ENCODE measurements around the gene HPCA.

Gene HPCA

DNA sequence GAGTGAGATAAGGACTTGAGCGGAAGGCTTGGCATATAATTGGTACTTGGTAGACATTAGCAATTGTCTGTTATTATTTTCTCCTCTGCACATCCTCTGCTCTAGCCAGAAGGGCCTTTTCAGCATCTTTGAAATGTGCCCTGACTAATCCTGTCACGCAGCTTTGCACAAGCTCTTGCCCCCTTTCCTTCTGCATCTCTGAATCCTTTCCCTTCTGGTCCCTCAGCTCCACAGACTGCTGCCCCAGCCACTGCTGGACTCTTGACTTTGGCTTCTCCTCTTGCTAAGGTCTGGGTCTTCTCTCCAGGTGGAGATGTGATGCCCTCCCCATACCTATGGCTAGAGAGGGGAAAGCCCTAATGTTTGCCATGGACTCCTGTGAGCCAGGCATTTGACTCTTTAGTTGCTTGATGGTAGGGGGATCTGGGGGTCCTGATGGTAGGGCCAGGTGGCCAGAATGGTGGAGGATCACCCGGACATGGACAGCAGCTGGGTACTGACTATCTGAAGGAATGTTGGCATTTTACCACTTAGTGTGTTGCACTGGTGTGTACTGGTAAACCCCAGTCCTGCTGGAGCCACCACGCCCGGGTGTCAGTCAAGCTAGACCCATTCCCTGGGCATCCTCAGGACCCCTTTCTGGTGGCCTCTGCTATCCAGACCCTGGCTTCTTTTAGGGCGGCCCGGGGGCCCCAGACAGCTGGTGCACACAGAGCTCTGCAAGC, 4.4 kb downstream of the HPCA start:
- no peak for DNase-seq (ENCODE audit: low read depth)

- DNase-seq (ENCODE audit: low read depth), result no peak
Measured at GRCh38 chr1:32891241-32891570, 4.9 kb downstream of the HPCA start.

DNA sequence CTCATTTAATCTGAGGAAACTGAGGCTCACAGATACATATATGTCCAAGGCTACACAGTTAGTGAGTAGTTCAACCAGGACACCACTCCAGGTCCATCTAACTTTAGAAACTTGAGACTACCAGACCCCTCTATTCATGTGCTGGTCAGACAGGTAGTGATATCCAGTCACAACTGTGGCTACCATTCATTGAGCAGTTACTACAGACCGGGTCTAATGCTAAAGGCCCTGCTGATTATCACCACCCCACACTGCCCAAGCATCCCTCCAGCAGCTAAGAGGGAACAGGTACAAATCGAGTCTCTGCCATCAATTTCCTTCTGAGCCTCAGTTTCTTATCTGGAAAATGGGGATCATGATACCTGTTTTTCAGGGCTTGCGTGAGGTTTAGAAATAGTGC, 5.3 kb downstream of the HPCA start:
- DNase-seq (ENCODE audit: low read depth), result no peak

- no peak for DNase-seq (ENCODE audit: low read depth)
Measured at GRCh38 chr1:32892368-32893197, 6.3 kb downstream of the HPCA start.

- DNase-seq (ENCODE audit: low read depth), result no peak
Measured at GRCh38 chr1:32893198-32894018, 7.1 kb downstream of the HPCA start.

- DNase-seq (ENCODE audit: low read depth), result no peak
Measured at GRCh38 chr1:32894019-32894600, 7.8 kb downstream of the HPCA start.

DNA sequence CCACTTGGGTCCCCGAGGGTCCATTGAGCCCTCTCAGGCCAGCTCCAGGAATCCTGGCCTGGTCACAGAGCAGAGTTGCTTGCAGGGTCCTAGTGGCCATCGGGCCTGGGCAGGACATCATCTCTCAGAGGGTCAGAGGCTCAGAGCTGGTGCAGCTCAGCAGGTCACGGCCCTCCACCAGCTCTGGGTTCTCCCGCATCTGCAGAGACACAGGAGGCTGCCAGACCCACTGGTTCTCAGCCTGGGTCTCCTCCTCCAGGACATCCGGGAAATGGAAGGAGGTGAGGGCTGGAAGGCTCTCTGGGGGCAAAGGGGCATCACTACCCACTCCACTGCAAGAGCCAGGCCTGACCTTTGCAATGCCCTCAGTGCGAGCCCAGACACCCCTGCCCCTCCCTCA, 8.4 kb downstream of the HPCA start:
- DNase-seq (ENCODE audit: low read depth), result no peak

DNA sequence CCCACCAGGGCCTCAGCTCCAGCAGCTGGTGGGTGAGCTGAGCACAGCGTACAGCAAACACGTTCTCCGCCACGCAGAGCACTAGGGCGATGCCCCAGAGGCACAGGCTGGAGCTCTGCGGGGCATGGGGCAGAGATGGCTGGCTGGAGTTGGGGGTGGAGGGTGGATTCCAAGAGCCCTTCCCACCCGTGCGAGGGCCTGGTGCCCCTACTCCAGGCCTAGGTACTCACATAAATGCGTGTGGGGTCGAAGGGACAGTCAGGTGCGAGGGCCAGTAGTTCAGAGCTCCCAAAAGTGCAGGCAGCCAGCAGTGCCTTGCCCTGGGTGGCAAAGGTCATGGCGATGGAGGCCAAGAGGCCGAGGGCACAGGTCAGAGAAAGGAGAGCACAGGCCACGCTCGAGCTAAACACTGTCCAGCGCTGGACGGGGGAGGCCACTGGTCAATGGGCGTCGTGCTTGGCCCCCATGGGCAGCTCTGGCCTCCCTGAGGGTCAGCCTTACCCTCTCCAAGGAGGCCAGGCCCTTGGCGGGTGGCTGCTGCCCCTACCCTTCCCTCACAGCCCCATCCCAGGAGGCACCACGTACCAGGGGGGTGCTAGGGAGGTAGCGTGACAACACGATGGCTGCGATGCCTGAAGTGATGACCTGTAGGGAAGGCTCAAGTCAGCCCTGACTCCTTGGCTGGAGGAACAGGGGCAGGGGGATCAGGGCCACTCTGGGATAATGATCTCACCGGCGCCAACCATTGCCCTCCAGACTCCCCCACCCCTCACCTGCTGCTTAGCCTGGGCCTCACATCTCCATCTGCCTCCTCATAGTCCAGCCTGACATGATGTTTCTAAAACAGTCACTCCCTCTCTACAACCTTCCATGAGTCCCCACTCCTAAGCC, 9.3 kb downstream of the HPCA start:
- no peak for DNase-seq (ENCODE audit: low read depth)

GRCh38 chr1:32896451-32896850, 10.2 kb downstream of the HPCA start:
- no peak for DNase-seq (ENCODE audit: low read depth)

DNA sequence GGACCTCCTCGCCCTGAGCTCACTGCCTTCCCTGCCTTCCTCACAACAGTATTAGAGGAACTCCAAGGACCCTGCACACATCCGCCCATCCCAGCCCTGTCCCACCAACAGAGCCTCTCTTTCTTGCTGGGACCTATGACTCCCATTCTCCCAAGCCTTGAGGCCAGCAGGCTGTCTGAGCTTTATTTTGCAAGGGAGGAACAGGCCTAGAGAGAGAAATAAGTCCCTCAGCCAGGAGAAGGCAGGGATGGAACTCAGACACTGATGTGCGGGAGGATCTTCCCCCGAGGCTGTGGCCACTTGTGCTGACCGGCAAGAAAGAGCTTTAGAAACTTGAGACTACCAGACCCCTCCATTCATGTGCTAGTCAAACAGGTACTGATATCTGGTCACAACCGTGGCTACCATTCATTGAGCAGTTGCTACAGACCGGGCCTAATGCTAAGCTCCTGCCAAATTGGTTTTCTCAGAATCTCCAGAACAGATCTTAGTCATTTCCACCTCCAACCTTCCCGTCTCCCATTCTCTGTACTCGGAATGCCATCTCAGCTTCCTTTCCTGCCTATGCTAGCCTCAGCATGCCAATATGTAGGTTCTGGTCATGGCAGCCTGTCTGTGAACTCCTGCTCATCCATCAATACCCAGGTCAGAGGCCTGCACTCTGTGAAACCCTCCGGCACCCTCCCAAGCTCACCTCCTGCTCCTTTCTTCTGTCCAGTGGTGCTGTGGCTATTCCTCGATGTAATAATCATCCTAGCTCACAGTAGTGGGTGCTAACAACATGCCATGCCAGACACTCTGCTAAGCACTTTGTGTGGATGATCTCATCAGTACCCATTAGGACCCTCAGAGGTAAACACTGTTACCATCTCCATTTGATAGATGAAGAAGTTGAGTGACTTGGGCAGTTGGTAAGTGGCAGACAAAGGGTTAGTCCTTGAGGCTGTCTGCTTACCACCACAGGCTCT, 11.1 kb downstream of the HPCA start:
- DNase-seq (ENCODE audit: low read depth), result no peak

GRCh38 chr1:32898056-32898455, 11.8 kb downstream of the HPCA start:
- no peak for DNase-seq (ENCODE audit: low read depth)

DNA sequence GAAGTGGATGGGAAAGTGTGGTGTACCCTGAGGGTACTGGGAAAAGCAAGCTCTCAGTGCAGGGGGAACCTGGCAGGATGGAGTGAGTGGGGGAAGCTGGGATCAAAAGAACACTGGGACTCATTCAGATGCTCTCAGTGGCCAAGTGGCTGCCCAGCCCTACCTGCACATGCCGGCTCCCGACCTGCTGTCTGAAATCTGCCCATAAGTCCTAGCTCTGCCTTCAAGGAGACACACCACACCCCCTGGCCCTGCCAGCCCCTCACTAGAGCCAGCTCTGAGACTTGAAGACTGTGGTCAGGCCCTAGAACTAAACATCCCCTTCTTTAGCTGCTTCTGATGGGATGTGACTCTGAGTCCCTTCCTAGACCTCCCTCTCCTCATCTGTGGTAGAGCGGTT, 12.7 kb downstream of the HPCA start:
- DNase-seq (ENCODE audit: low read depth), result no peak

DNA sequence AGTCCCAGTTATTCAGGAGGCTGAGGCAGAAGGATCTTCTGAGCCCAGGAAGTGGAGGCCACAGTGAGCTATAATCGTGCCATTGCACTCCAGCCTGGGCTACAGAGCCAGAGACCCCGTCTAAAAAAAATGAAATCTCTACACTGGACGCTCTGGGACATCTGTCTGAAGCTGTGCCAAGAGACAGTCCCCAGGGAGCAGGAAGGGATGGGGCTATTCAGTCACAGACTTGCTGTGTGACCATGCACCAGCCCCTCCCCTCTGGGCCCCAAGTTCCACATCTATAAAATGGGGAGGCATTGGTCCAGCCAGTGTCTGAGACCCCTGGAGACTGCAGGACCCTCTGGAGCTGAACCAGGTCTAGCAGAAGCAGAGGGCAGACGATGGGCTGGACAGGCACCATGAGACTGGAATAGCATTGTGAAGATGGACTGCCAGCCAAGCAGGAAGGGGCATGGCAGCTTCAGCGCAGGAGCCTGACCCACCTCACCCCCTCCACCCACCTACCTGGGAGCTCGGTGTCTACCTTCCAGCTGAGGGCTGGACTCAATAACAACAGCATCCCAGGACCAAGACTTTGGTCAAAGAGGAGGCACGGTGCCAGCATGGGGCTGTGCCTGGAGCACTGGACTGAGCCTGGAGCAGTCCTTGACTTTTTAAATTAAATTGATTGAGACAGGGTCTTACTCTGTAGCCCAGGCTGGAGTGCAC, 13.4 kb downstream of the HPCA start:
- no peak for DNase-seq (ENCODE audit: low read depth)

GRCh38 chr1:32900371-32900955, 14.2 kb downstream of the HPCA start:
- no peak for DNase-seq (ENCODE audit: low read depth)

GRCh38 chr1:32900956-32901822, 14.9 kb downstream of the HPCA start, which contains the start of gene TMEM54:
TMEM54 (minus strand) TSS chr1:32901389; CDS start chr1:32901238, 151 bp downstream.
- no peak for DNase-seq (ENCODE audit: low read depth)

DNA sequence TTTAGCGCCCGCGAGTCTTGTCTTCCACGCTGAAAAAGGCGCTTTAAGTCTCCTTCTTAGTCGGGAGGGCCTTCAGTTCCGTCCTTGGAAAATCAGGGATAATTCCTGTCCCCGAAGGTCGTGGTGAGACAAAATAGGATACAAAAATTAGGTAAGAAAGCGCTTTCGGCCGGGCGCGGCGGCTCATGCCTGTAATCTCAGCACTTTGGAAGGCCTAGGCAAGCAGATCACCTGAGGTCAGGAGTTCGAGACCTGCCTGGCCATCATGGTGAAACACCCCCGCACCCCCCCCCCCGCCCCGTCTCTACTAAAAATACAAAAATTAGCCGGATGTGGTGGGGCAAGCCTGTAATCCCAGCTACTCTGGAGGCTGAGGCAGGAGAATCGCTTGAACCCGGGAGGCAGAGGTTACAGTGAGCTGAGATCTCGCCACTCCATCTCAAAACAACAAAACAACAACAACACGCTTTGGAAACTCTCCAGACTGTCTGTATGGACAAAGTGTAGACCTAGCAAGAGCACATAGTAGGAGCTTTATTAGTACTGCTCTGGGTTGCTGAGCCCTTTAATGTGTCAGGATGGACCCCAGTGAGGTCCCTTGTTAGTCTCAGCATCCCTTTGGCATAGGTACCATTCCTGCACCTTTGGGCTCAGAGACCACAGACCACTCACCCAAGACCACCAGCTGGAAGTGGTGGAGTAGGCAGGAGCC, 15.7 kb downstream of the HPCA start:
- no peak for DNase-seq (ENCODE audit: low read depth)

GRCh38 chr1:32902535-32902920, 16.2 kb downstream of the HPCA start:
- no peak for DNase-seq (ENCODE audit: low read depth)
